OCI-LY3 (cell line): ENCODE results near the gene NCKAP5.

Source experiments
- H2AFZ ChIP-seq: fragments of 200-600, 300-600 bp; shearing (Covaris generic); 2 replicates; pipeline ENCODE4 v1.6.0; 2014; ENCODE audit warnings: antibody characterized with exemption, low read depth, low read length
- H3K27ac ChIP-seq: fragments of 200-600, 300-600 bp; sonication (generic); 2 replicates; pipeline ENCODE4 v1.5.1; 2014; ENCODE audit warnings: mild to moderate bottlenecking, low read length, moderate library complexity, mixed read lengths
- H3K27me3 ChIP-seq: fragments of 200-600, 300-600 bp; sonication (generic); 2 replicates; pipeline ENCODE4 v1.6.1; 2014; ENCODE audit warnings: low read depth, low read length, mixed read lengths
- H3K36me3 ChIP-seq: fragments of 200-600, 300-600 bp; sonication (generic); replicated peaks from 2 replicates; pipeline ENCODE3; 2014; ENCODE audit warnings: low read depth, low read length, mixed read lengths
- H3K4me1 ChIP-seq: fragments of 300-600, 200-600 bp; sonication (generic); 2 replicates; pipeline ENCODE4 v1.6.1; 2014; ENCODE audit warnings: low read length, mixed read lengths
- H3K4me2 ChIP-seq: fragments of 200-600, 300-600 bp; sonication (generic); 2 replicates; pipeline ENCODE4 v1.6.1; 2014; ENCODE audit warnings: low read length, mixed read lengths
- H3K4me3 ChIP-seq: fragments of 300-600, 200-600 bp; sonication (generic); 2 replicates; pipeline ENCODE4 v1.5.1; 2014; ENCODE audit warnings: antibody characterized with exemption, mild to moderate bottlenecking, low read length, moderate library complexity
- H3K79me2 ChIP-seq: fragments of 300-600, 200-600 bp; shearing (Covaris generic); 2 replicates; pipeline ENCODE4 v1.6.1; 2014; ENCODE audit warnings: mild to moderate bottlenecking, low read length, mixed read lengths
- H3K9ac ChIP-seq: fragments of 300-600, 200-600 bp; shearing (Covaris generic); 2 replicates; pipeline ENCODE4 v1.6.0; 2014; ENCODE audit warnings: mild to moderate bottlenecking, low read length, moderate library complexity
- H3K9me3 ChIP-seq: fragments of 200-600, 300-600 bp; shearing (Covaris generic); 2 replicates; pipeline ENCODE4 v1.6.1; 2014; ENCODE audit warnings: low read length, mixed read lengths; ENCODE audit not compliant: insufficient read depth
- H4K20me1 ChIP-seq: fragments of 200-600, 300-600 bp; sonication (generic); 2 replicates; pipeline ENCODE4 v1.6.1; 2016; ENCODE audit warnings: low read length, mixed read lengths; ENCODE audit not compliant: insufficient read depth
- CTCF ChIP-seq: fragments of 200-600, 300-600 bp; sonication (generic); IDR thresholded peaks from 2 replicates; pipeline ENCODE4 v1.5.1; 2014; ENCODE audit warnings: antibody characterized with exemption, low read length, low read depth
- EZH2phosphoT487 ChIP-seq: fragments of 200-600 bp; shearing (Covaris generic); IDR thresholded peaks from 2 replicates; pipeline ENCODE4 v1.6.1; 2018; ENCODE audit warnings: antibody characterized with exemption, mixed run types, low read depth

The NCKAP5 gene

GRCh38 chr2:132721938-132722337, 846.3 kb downstream of the NCKAP5 start:
- H3K4me2 ChIP-seq: no peak overlapping the region
- no peak overlapping the region for H3K4me3 ChIP-seq
- H2AFZ ChIP-seq: no peak overlapping the region
- H4K20me1 ChIP-seq: no peaks in the 10 kb centered on the region
- no peak overlapping the region for H3K27ac ChIP-seq
- H3K79me2 ChIP-seq: no peaks in the 10 kb centered on the region
- H3K36me3 ChIP-seq: no peaks in the 10 kb centered on the region
- H3K4me1 ChIP-seq: no peaks in the 10 kb centered on the region
- H3K9ac ChIP-seq: no peak overlapping the region
- no peaks in the 10 kb centered on the region for H3K9me3 ChIP-seq
- peaks cover 8% of the 10 kb centered on the region; the same call in 1 of the 2 replicates for H3K27me3 ChIP-seq
- TF ChIP-seq EZH2phosphoT487 (no peak), CTCF (no peak)

DNA sequence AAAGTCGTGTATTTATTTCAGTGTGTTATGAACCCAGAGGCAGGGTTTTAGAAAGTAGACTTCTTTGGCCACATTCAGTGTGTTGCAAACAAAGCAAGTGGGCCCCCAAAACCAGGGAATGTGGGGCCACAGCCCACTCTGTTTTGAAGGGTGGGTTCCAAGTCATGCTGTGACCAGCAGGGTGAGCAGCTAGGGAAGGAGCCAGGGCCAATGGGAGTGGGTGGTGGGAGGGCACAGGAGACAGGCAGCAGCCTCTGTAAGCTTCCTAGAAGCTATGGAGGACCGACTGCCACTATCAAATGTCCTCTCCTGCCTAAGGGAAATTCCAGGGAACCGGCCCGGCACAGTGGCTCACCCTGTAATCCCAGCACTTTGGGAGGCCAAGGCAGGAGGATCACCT, 847.9 kb downstream of the NCKAP5 start:
- H2AFZ ChIP-seq: no peak overlapping the region
- H3K9ac ChIP-seq: no peak overlapping the region
- no peaks in the 10 kb centered on the region for H3K9me3 ChIP-seq
- TF ChIP-seq EZH2phosphoT487 (no peak), CTCF (no peak)
- no peak overlapping the region for H3K4me3 ChIP-seq
- peaks cover 9% of the 10 kb centered on the region for H3K4me1 ChIP-seq
- no peaks in the 10 kb centered on the region for H3K36me3 ChIP-seq
- H4K20me1 ChIP-seq: no peaks in the 10 kb centered on the region
- H3K79me2 ChIP-seq: no peaks in the 10 kb centered on the region
- 0 out of 2 replicates have a peak, but pooled peaks cover 7% of the 10 kb centered on the region for H3K27me3 ChIP-seq
- H3K4me2 ChIP-seq: no peak overlapping the region
- no peak overlapping the region for H3K27ac ChIP-seq

DNA sequence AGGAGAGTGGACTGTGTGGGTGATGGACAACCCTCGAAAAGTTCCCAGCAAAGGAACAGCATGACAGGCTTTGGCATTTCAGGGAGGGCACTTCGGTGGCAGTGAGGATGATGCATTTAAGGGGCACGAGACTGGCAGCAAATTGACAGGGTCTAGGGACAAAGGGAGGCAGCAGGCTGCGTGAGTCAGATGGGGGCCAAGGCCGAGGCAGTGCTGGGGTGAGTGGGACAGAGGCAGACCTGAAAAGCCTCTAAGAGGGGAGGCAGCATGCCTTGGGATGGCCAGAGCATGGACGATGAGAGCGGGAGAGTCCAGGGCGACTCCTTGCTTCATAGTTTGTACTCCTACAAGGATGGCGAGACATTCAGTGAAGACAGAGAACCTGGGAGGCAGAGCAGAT, 848.8 kb downstream of the NCKAP5 start:
- Histone ChIP-seq H3K4me3 (no peak overlapping the region), H3K9me3 (no peaks in the 10 kb centered on the region), H3K4me2 (no peak overlapping the region), H3K27ac (no peak overlapping the region), H3K9ac (no peak overlapping the region), H3K4me1 (peaks cover 16% of the 10 kb centered on the region), H3K36me3 (no peaks in the 10 kb centered on the region), H2AFZ (no peak overlapping the region), H3K79me2 (no peaks in the 10 kb centered on the region), H4K20me1 (no peaks in the 10 kb centered on the region), H3K27me3 (peaks cover 4% of the 10 kb centered on the region; the same call in 1 of the 2 replicates)
- TF ChIP-seq EZH2phosphoT487: no peak
- no peak for TF ChIP-seq CTCF

DNA sequence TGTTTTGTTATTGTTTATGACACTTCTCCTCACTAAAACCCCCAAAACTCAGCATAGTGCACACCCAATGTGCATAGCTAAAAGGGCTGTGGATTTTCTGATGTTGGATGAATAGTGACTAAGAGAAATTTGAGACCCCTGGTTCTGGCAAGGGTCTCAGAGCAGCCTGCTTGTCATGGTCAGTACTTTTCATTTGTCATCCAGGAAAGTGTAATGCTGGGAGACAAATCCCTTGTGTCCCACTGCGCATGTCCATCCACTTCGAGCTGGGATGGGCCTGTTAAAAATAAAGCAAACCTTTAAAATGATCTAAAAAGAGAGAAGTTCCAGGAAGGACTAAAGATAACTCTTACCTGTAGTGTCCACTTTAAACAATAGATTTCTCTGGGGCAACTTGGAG, 851.3 kb downstream of the NCKAP5 start:
- no peaks in the 10 kb centered on the region; the same call in 1 of the 2 replicates for H3K27me3 ChIP-seq
- TF ChIP-seq CTCF (no peak), EZH2phosphoT487 (no peak)

More for the DNA sequence above, 851.3 kb downstream of the NCKAP5 start:
- H3K9me3 ChIP-seq: no peaks in the 10 kb centered on the region
- no peak overlapping the region for H2AFZ ChIP-seq
- no peaks in the 10 kb centered on the region for H3K36me3 ChIP-seq
- no peak overlapping the region for H3K9ac ChIP-seq
- H3K27ac ChIP-seq: no peak overlapping the region
- no peak overlapping the region for H3K4me2 ChIP-seq
- no peak overlapping the region for H3K4me3 ChIP-seq
- no peaks in the 10 kb centered on the region for H4K20me1 ChIP-seq
- no peaks in the 10 kb centered on the region for H3K79me2 ChIP-seq
- H3K4me1 ChIP-seq: peaks cover 22% of the 10 kb centered on the region
